SU-DHL-6 (cell line): ENCODE measurements around the gene RARB.

Source experiments
- H2AFZ ChIP-seq: fragments of 200-600 bp; sonication (generic); 2 replicates; pipeline ENCODE4 v1.6.1; 2014; ENCODE audit warnings: low read depth, mild to moderate bottlenecking, moderate library complexity, mixed read lengths, antibody characterized with exemption, low read length; ENCODE audit not compliant: severe bottlenecking
- H3F3A ChIP-seq: fragments of 200-600 bp; shearing (Covaris generic); 2 replicates; pipeline ENCODE4 v1.6.0; 2016; ENCODE audit warnings: antibody characterized with exemption, mild to moderate bottlenecking; ENCODE audit not compliant: insufficient read depth
- H3K27ac ChIP-seq: fragments of 200-600 bp; sonication (generic); 2 replicates; pipeline ENCODE4 v1.5.1; 2016; ENCODE audit warnings: low read depth, mild to moderate bottlenecking, low read length, moderate library complexity, mixed read lengths
- H3K27me3 ChIP-seq: fragments of 200-600 bp; sonication (generic), shearing (Covaris generic); 2 replicates; pipeline ENCODE4 v1.6.0; 2014; ENCODE audit warnings: mild to moderate bottlenecking, low read length
- H3K36me3 ChIP-seq: fragments of 200-600 bp; sonication (generic); 2 replicates; pipeline ENCODE4 v1.6.1; 2014; ENCODE audit warnings: mild to moderate bottlenecking, low read length, mixed read lengths
- H3K4me2 ChIP-seq: fragments of 300-600, 200-600 bp; shearing (Covaris generic), sonication (generic); 2 replicates; pipeline ENCODE4 v1.6.0; 2014; ENCODE audit warnings: low read length, low read depth, mild to moderate bottlenecking; ENCODE audit not compliant: poor library complexity, severe bottlenecking
- H3K4me3 ChIP-seq: fragments of 200-600 bp; sonication (generic); 2 replicates; pipeline ENCODE4 v1.5.1; 2014; ENCODE audit warnings: antibody characterized with exemption, low read length, mild to moderate bottlenecking, mixed read lengths; ENCODE audit not compliant: insufficient read depth, poor library complexity, severe bottlenecking
- H3K79me2 ChIP-seq: fragments of 200-600 bp; sonication (generic); 2 replicates; pipeline ENCODE4 v1.6.1; 2014; ENCODE audit warnings: mild to moderate bottlenecking, low read length, moderate library complexity; ENCODE audit not compliant: insufficient read depth
- H3K9ac ChIP-seq: fragments of 200-600 bp; sonication (generic); 2 replicates; pipeline ENCODE4 v1.7.0; 2014; ENCODE audit warnings: mild to moderate bottlenecking, low read length
- H3K9me2 ChIP-seq: fragments of 200-600 bp; sonication (generic); replicated peaks from 2 replicates; pipeline ENCODE4 v1.6.1; 2014; ENCODE audit warnings: low read length; ENCODE audit not compliant: insufficient read depth
- H3K9me3 ChIP-seq: fragments of 200-600 bp; sonication (generic); 2 replicates; pipeline ENCODE4 v1.6.1; 2014; ENCODE audit warnings: low read length, mixed read lengths; ENCODE audit not compliant: insufficient read depth
- H4K20me1 ChIP-seq: fragments of 200-600 bp; sonication (generic); 2 replicates; pipeline ENCODE4 v1.6.1; 2014; ENCODE audit warnings: low read depth, mild to moderate bottlenecking, antibody characterized with exemption, low read length, moderate library complexity, mixed read lengths
- CTCF ChIP-seq: fragments of 200-600 bp; sonication (generic); IDR thresholded peaks from one replicate; pipeline ENCODE4 v1.5.1; 2017; ENCODE audit warnings: antibody characterized with exemption, mild to moderate bottlenecking, low read length, moderate library complexity; ENCODE audit not compliant: insufficient read depth, poor library complexity, severe bottlenecking
- EZH2phosphoT487 ChIP-seq: fragments of 200-600 bp; sonication (generic), shearing (Covaris generic); conservative IDR thresholded peaks from 2 replicates; pipeline ENCODE4 v1.6.1; 2018; ENCODE audit warnings: mild to moderate bottlenecking, antibody characterized with exemption, low read length, moderate library complexity, mixed read lengths

The RARB gene

GRCh38 chr3:25442486-25442885 lies 14.4 kb downstream of the RARB start:
- H3K27ac ChIP-seq: no peak overlapping the region

GRCh38 chr3:25444273-25444672 lies 16.2 kb downstream of the RARB start:
- no peak for TF ChIP-seq CTCF
- no peak for TF ChIP-seq EZH2phosphoT487
- Histone ChIP-seq H3K36me3 (no peaks in the 10 kb centered on the region), H3K4me3 (no peak overlapping the region), H3K9me2 (no peaks in the 10 kb centered on the region), H3K4me2 (no peak overlapping the region), H2AFZ (no peak overlapping the region), H3K9ac (no peak overlapping the region), H4K20me1 (no peaks in the 10 kb centered on the region), H3K27ac (no peak overlapping the region), H3K79me2 (no peaks in the 10 kb centered on the region), H3K9me3 (no peaks in the 10 kb centered on the region), H3K27me3 (0 out of 2 replicates have a peak, but pooled peaks cover 3% of the 10 kb centered on the region), H3F3A (no peaks in the 10 kb centered on the region)

More at GRCh38 chr3:25442486-25442885, 14.4 kb downstream of the RARB start:
- Histone ChIP-seq H3K27me3 (0 out of 2 replicates have a peak, but pooled peaks cover 3% of the 10 kb centered on the region), H4K20me1 (no peaks in the 10 kb centered on the region), H3F3A (no peaks in the 10 kb centered on the region), H3K36me3 (no peaks in the 10 kb centered on the region), H3K9ac (no peak overlapping the region), H2AFZ (no peak overlapping the region), H3K9me3 (no peaks in the 10 kb centered on the region), H3K9me2 (no peaks in the 10 kb centered on the region), H3K79me2 (no peaks in the 10 kb centered on the region), H3K4me2 (no peak overlapping the region), H3K4me3 (no peak overlapping the region)
- TF ChIP-seq EZH2phosphoT487 (no peak), CTCF (no peak)

- no peak overlapping the region for H3K4me3 ChIP-seq
- no peaks in the 10 kb centered on the region for H3K9me2 ChIP-seq
- H3K79me2 ChIP-seq: no peaks in the 10 kb centered on the region
- H3K4me2 ChIP-seq: no peak overlapping the region
- no peaks in the 10 kb centered on the region for H4K20me1 ChIP-seq
- H3F3A ChIP-seq: no peaks in the 10 kb centered on the region
- 0 out of 2 replicates have a peak, but pooled peaks cover 3% of the 10 kb centered on the region for H3K27me3 ChIP-seq
- H3K9ac ChIP-seq: no peak overlapping the region
- H3K36me3 ChIP-seq: no peaks in the 10 kb centered on the region
- TF ChIP-seq EZH2phosphoT487: no peak
- no peak for TF ChIP-seq CTCF
- no peak overlapping the region for H3K27ac ChIP-seq
- no peak overlapping the region for H2AFZ ChIP-seq
- H3K9me3 ChIP-seq: no peaks in the 10 kb centered on the region
Observed at GRCh38 chr3:25445731-25446130, 17.7 kb downstream of the RARB start.

GRCh38 chr3:25447285-25447684 lies 19.2 kb downstream of the RARB start:
- no peaks in the 10 kb centered on the region for H3K79me2 ChIP-seq
- no peak overlapping the region for H2AFZ ChIP-seq

More at GRCh38 chr3:25447285-25447684, 19.2 kb downstream of the RARB start:
- Histone ChIP-seq H3F3A (no peaks in the 10 kb centered on the region), H3K9me2 (no peaks in the 10 kb centered on the region), H3K4me2 (no peak overlapping the region), H3K36me3 (no peaks in the 10 kb centered on the region), H3K9me3 (no peaks in the 10 kb centered on the region), H3K9ac (no peak overlapping the region), H3K4me3 (no peak overlapping the region), H3K27ac (no peak overlapping the region), H4K20me1 (no peaks in the 10 kb centered on the region), H3K27me3 (0 out of 2 replicates have a peak, but pooled peaks cover 3% of the 10 kb centered on the region)
- TF ChIP-seq EZH2phosphoT487: no peak
- TF ChIP-seq CTCF: no peak
